Neural cell (in vitro differentiated cells): ENCODE data around the gene NRROS. TPM values are rescaled to one million over a fixed set of nuclear protein-coding genes. Genes with fewer than 3 reads are reported as not detected.

Experiments used
- H2AFZ ChIP-seq: fragments of 200-600, 300-800 bp; sonication (generic), shearing (Covaris generic); 2 replicates; pipeline ENCODE4 v1.6.0; 2014; ENCODE audit warnings: low read depth, mild to moderate bottlenecking, antibody characterized with exemption, low read length, moderate library complexity
- H3F3A ChIP-seq: fragments of 200-600 bp; shearing (Covaris generic); 2 replicates; pipeline ENCODE4 v1.6.1; 2016; ENCODE audit warnings: mild to moderate bottlenecking, moderate library complexity, mixed read lengths, antibody characterized with exemption, low read length; ENCODE audit not compliant: insufficient read depth, poor library complexity, severe bottlenecking
- H3K27ac ChIP-seq: fragments of 200-600, 300-800 bp; sonication (generic), shearing (Covaris generic); 2 replicates; pipeline ENCODE4 v1.5.1; 2014; ENCODE audit warnings: mild to moderate bottlenecking, low read length, moderate library complexity
- H3K27me3 ChIP-seq: fragments of 300-800, 200-600 bp; sonication (generic), shearing (Covaris generic); 2 replicates; pipeline ENCODE4 v1.6.0; 2014; ENCODE audit warnings: mild to moderate bottlenecking, low read depth, low read length, moderate library complexity; ENCODE audit not compliant: insufficient read depth
- H3K36me3 ChIP-seq: fragments of 300-800, 200-600 bp; sonication (generic), shearing (Covaris generic); 2 replicates; pipeline ENCODE4 v1.5.1; 2014; ENCODE audit warnings: mild to moderate bottlenecking, antibody characterized with exemption, low read length, moderate library complexity; ENCODE audit not compliant: insufficient read depth
- H3K4me2 ChIP-seq: fragments of 300-800, 200-600 bp; sonication (generic), shearing (Covaris generic); 2 replicates; pipeline ENCODE4 v1.6.0; 2014; ENCODE audit warnings: mild to moderate bottlenecking, low read length
- H3K4me3 ChIP-seq: fragments of 300-800, 200-600 bp; sonication (generic), shearing (Covaris generic); 2 replicates; pipeline ENCODE4 v1.5.1; 2014; ENCODE audit warnings: mild to moderate bottlenecking, low read length, moderate library complexity
- H3K79me2 ChIP-seq: fragments of 200-600 bp; shearing (Covaris generic); replicated peaks from 2 replicates; pipeline ENCODE4 v1.6.0; 2014; ENCODE audit warnings: mild to moderate bottlenecking, low read length, moderate library complexity; ENCODE audit not compliant: insufficient read depth
- H3K9ac ChIP-seq: fragments of 300-800, 200-600 bp; sonication (generic), shearing (Covaris generic); 2 replicates; pipeline ENCODE4 v1.6.1; 2016; ENCODE audit warnings: mild to moderate bottlenecking, low read length, mixed read lengths
- H3K9me2 ChIP-seq: fragments of 200-600 bp; shearing (Covaris generic); 2 replicates; pipeline ENCODE4 v1.6.1; 2016; ENCODE audit warnings: mild to moderate bottlenecking, low read length, mixed read lengths; ENCODE audit not compliant: insufficient read depth
- H3K9me3 ChIP-seq: fragments of 200-600, 300-800 bp; sonication (generic), shearing (Covaris generic); 2 replicates; pipeline ENCODE4 v1.6.1; 2016; ENCODE audit warnings: mild to moderate bottlenecking, mixed run types, low read length, moderate library complexity, mixed read lengths
- H4K20me1 ChIP-seq: fragments of 200-600 bp; shearing (Covaris generic); 2 replicates; pipeline ENCODE4 v1.6.1; 2016; ENCODE audit warnings: mild to moderate bottlenecking, mixed run types; ENCODE audit not compliant: insufficient read depth
- CTCF ChIP-seq: fragments of 450-650 bp; IDR thresholded peaks from 2 replicates; pipeline ENCODE4 v1.5.1; 2014; ENCODE audit warnings: antibody characterized with exemption, mild to moderate bottlenecking, moderate library complexity; ENCODE audit not compliant: poor library complexity, severe bottlenecking
- EP300 ChIP-seq: fragments of 450-650 bp; conservative IDR thresholded peaks from 2 replicates; pipeline ENCODE4 v1.6.1; 2014; ENCODE audit warnings: antibody characterized with exemption, mild to moderate bottlenecking, moderate library complexity; ENCODE audit not compliant: poor library complexity, severe bottlenecking
- EZH2 ChIP-seq: fragments of 200-600, 300-800 bp; shearing (Covaris generic), sonication (generic); IDR thresholded peaks from 2 replicates; pipeline ENCODE4 v1.6.1; 2014; ENCODE audit warnings: antibody characterized with exemption, low read length, borderline replicate concordance, mild to moderate bottlenecking; ENCODE audit not compliant: insufficient read depth, poor library complexity, severe bottlenecking
- MXI1 ChIP-seq: fragments of 450-650 bp; conservative IDR thresholded peaks from 2 replicates; pipeline ENCODE4 v1.6.1; 2014; ENCODE audit warnings: antibody characterized with exemption, mild to moderate bottlenecking; ENCODE audit not compliant: poor library complexity, severe bottlenecking
- POLR2AphosphoS5 ChIP-seq: IDR thresholded peaks from 2 replicates; pipeline ENCODE4 v1.6.1; 2012
- RAD21 ChIP-seq: fragments of 450-650 bp; conservative IDR thresholded peaks from 2 replicates; pipeline ENCODE4 v1.6.1; 2014; ENCODE audit warnings: antibody characterized with exemption, mild to moderate bottlenecking, moderate library complexity
- REST ChIP-seq: IDR thresholded peaks from 2 replicates; pipeline ENCODE4 v1.6.1; 2012; ENCODE audit warnings: borderline replicate concordance
- SMC3 ChIP-seq: fragments of 450-650 bp; conservative IDR thresholded peaks from 2 replicates; pipeline ENCODE4 v1.6.1; 2014; ENCODE audit warnings: antibody characterized with exemption, mild to moderate bottlenecking, moderate library complexity; ENCODE audit not compliant: poor library complexity
- TAF1 ChIP-seq: IDR thresholded peaks from 2 replicates; pipeline ENCODE4 v1.6.1; 2012; ENCODE audit warnings: low read depth
- polyA plus RNA-seq: library from polyadenylated mRNA; depleted of rRNA; stranded (reverse); fragments of >200 nt; gene quantifications from 2 replicates; pipeline ENCODE4 v1.2.3, GENCODE V29; 2014

NRROS gene
- polyA plus RNA-seq, 1 donor from 2014 or later: not detected

GRCh38 chr3:196650740-196651311 lies 11.3 kb downstream of the NRROS start:
- no peaks in the 10 kb centered on the region for H3F3A ChIP-seq
- TF ChIP-seq EP300 (no peak), TAF1 (no peak), SMC3 (no peak), MXI1 (no peak), POLR2AphosphoS5 (no peak), RAD21 (no peak), EZH2 (no peak), REST (no peak), CTCF (no peak)
- no peak overlapping the region for H3K4me3 ChIP-seq
- H2AFZ ChIP-seq: no peak overlapping the region
- H3K27ac ChIP-seq: no peak overlapping the region
- no peaks in the 10 kb centered on the region for H3K36me3 ChIP-seq
- no peaks in the 10 kb centered on the region for H3K79me2 ChIP-seq
- no peaks in the 10 kb centered on the region for H3K9me2 ChIP-seq
- no peak overlapping the region for H3K4me2 ChIP-seq
- H3K9ac ChIP-seq: no peak overlapping the region
- H3K9me3 ChIP-seq: no peaks in the 10 kb centered on the region
- H4K20me1 ChIP-seq: no peaks in the 10 kb centered on the region
- no peaks in the 10 kb centered on the region for H3K27me3 ChIP-seq

- no peak overlapping the region for H3K9ac ChIP-seq
- no peak overlapping the region for H3K4me3 ChIP-seq
- no peak overlapping the region for H3K4me2 ChIP-seq
- no peaks in the 10 kb centered on the region for H3K79me2 ChIP-seq
- TF ChIP-seq SMC3 (no peak), RAD21 (no peak)
- no peaks in the 10 kb centered on the region for H3K36me3 ChIP-seq
- no peak overlapping the region for H3K27ac ChIP-seq
- H2AFZ ChIP-seq: no peak overlapping the region
- H3K27me3 ChIP-seq: no peaks in the 10 kb centered on the region
- H3K9me3 ChIP-seq: no peaks in the 10 kb centered on the region
- no peaks in the 10 kb centered on the region for H3F3A ChIP-seq
- H4K20me1 ChIP-seq: no peaks in the 10 kb centered on the region
- H3K9me2 ChIP-seq: no peaks in the 10 kb centered on the region
These were observed 12.3 kb downstream of the NRROS start for GRCh38 chr3:196651819-196652218.
